ENCODE data around the gene RSRC1. TPM values are rescaled to one million over a fixed set of nuclear protein-coding genes. Genes with fewer than 3 reads are reported as not detected.

The RSRC1 gene
- total and polyA plus RNA-seq, 2 of the 8 experiments (the other 6 are each of a cell fraction or from before 2014, with no cell fraction given), result 2.0 to 27.9 TPM

DNA sequence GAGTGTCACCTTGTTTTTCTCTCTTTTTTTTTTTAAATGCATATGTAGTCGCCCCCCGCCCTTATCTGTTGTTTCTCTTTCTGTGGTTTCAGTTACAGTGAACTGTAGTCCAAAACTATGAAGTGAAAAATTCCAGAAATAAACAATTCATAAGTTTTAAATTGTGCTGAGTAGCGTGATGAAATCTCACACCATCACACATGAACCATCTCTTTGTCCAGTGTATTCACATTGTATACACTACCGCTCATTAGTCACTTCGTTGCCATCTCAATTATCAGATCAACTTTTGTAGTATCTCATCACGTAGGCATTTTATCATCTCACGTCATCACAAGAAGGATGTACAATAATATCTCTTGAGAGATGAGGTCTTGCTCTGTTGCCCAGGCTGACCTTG is 398.6 kb downstream of the RSRC1 start:
- no peak overlapping the region for H3K4me3 ChIP-seq (ENCODE audit: extremely low read depth in 1 of 4, insufficient read depth in 2 of 4, low read depth in 3 of 4, low read length in 4 of 4)
- H3K18ac ChIP-seq (ENCODE audit: extremely low read depth, low read length), result no peak overlapping the region
- no peak overlapping the region for H3K27ac ChIP-seq (ENCODE audit: low read depth, low read length)
- no peak overlapping the region for H3K14ac ChIP-seq (ENCODE audit: insufficient read length)
- H4K20me1 ChIP-seq (replicated peaks in 1 of 2; ENCODE audit: control insufficient read depth in 1 of 2, insufficient read depth in 2 of 2, low read length in 2 of 2), result no peaks in the 10 kb centered on the region
- H4K91ac ChIP-seq (replicated peaks; ENCODE audit: insufficient read length, low read length), result no peak overlapping the region
- no peaks in the 10 kb centered on the region for H3K23me2 ChIP-seq (ENCODE audit: low read depth, low read length)
- 80% methylated on average over 7 of the region's 7 CpGs; no CpG with 5 or more reads in 1 of the 2 experiments for WGBS, 2 experiments (ENCODE audit: extremely low coverage in 1 of 2, insufficient coverage in 1 of 2, insufficient read length in 1 of 2, insufficient replicate concordance in 2 of 2, low coverage in 1 of 2, low lambda C conversion rate in 2 of 2, missing lambda C conversion rate in 1 of 2)
- H3K4ac ChIP-seq (replicated peaks; ENCODE audit: insufficient read length, low read depth, low read length), result no peak overlapping the region
- H3K79me2 ChIP-seq (ENCODE audit: control insufficient read depth in 1 of 2, insufficient read depth in 2 of 2, low read length in 2 of 2), result no peaks in the 10 kb centered on the region
- FAIRE-seq (no peak), DNase-seq (ENCODE audit: low read depth in 1 of 2, low spot score in 2 of 2) (no peak)
- CTCF ChIA-PET (ENCODE audit: partially characterized antibody), result no interaction called here
- no peaks in the 10 kb centered on the region for H3K4me1 ChIP-seq (replicated peaks in 1 of 4; ENCODE audit: control insufficient read depth in 3 of 4, insufficient read depth in 4 of 4, low read length in 3 of 4)
- H3K79me1 ChIP-seq (ENCODE audit: low read depth, low read length), result no peaks in the 10 kb centered on the region
- no peak overlapping the region for H4K5ac ChIP-seq (ENCODE audit: insufficient read length, low read depth, low read length)
- no peaks in the 10 kb centered on the region for H3K27me3 ChIP-seq (replicated peaks in 1 of 4; ENCODE audit: control insufficient read depth in 3 of 4, extremely low read depth in 1 of 4, insufficient read depth in 3 of 4, low read length in 3 of 4)
- no peak overlapping the region for H2BK15ac ChIP-seq (ENCODE audit: low read length)
- no peak overlapping the region for H3K4me2 ChIP-seq (ENCODE audit: insufficient read depth in 1 of 2, low read depth in 2 of 2, low read length in 2 of 2)
- no peak overlapping the region for H3K56ac ChIP-seq (replicated peaks; ENCODE audit: insufficient read length, low read depth, low read length)
- POLR2A ChIA-PET (ENCODE audit: partially characterized antibody), result no interaction called here
- H3K9ac ChIP-seq (replicated peaks in 1 of 4; ENCODE audit: extremely low read depth in 1 of 4, low read depth in 3 of 4, low read length in 3 of 4), result no peak overlapping the region
- H3K23ac ChIP-seq (ENCODE audit: insufficient read length), result no peak overlapping the region
- H3K9me3 ChIP-seq (ENCODE audit: insufficient read depth in 2 of 2, low read depth in 1 of 2, low read length in 1 of 2), result peaks cover 0 to 2% of the 10 kb centered on the region in 2 experiments; a peak in 1 of 4 replicates
- no peak overlapping the region for H4K8ac ChIP-seq (ENCODE audit: extremely low read depth, insufficient read depth, low read length)
- no peak overlapping the region for H2BK20ac ChIP-seq (ENCODE audit: low read length)
- H2BK12ac ChIP-seq (ENCODE audit: low read depth, low read length), result no peak overlapping the region
- no peak overlapping the region for H2AFZ ChIP-seq (ENCODE audit: low read length)
- no peaks in the 10 kb centered on the region for H3K36me3 ChIP-seq (ENCODE audit: control insufficient read depth in 2 of 4, insufficient read depth in 4 of 4, low read length in 3 of 4)
- no peak overlapping the region for H2BK5ac ChIP-seq (ENCODE audit: low read depth, low read length)
- no peak overlapping the region for H2AK5ac ChIP-seq (ENCODE audit: low read depth, low read length)
- no peak overlapping the region for H2BK120ac ChIP-seq (replicated peaks; ENCODE audit: low read depth, low read length)
- TF ChIP-seq KDM4A (IDR thresholded peaks at IDR 0.05; ENCODE audit: low read depth, low read length, severe bottlenecking) (no peak), ZNF274 (IDR thresholded peaks at IDR 0.05; ENCODE audit: borderline replicate concordance, extremely low read depth, low read length) (no peak), RNF2 (IDR thresholded peaks at IDR 0.05; ENCODE audit: borderline replicate concordance, low read depth, low read length, missing control alignments, poor library complexity, severe bottlenecking) (no peak), NRF1 (IDR thresholded peaks at IDR 0.05; ENCODE audit: low read depth, low read length) (no peak), KDM1A (IDR thresholded peaks at IDR 0.05; ENCODE audit: borderline replicate concordance, low read length) (no peak), SUZ12 (IDR thresholded peaks at IDR 0.05; ENCODE audit: low read length) (no peak), CHD1 (IDR thresholded peaks at IDR 0.05; ENCODE audit: low read depth, low read length) (no peak), FOSL1 (IDR thresholded peaks at IDR 0.05; ENCODE audit: insufficient read depth, low read depth, low read length) (no peak), KDM5A (IDR thresholded peaks at IDR 0.05; ENCODE audit: low read length) (no peak), TAF1 (IDR thresholded peaks at IDR 0.05; ENCODE audit: low read depth, low read length) (no peak), TAF7 (optimal IDR thresholded peaks at IDR 0.05; ENCODE audit: borderline replicate concordance, low read depth, low read length) (no peak)
- TF ChIP-seq, protein P1, sequence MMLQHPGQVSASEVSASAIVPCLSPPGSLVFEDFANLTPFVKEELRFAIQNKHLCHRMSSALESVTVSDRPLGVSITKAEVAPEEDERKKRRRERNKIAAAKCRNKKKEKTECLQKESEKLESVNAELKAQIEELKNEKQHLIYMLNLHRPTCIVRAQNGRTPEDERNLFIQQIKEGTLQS (IDR thresholded peaks at IDR 0.05; ENCODE audit: insufficient read depth, low read depth, low read length), result no peak

Data from H1 (cell line).